GM12891 (cell line): ENCODE measurements around the gene PCSK5.

Source experiments
- POLR2A ChIP-seq: IDR thresholded peaks from 2 replicates; pipeline ENCODE4 v1.6.1; 2011; ENCODE audit warnings: low read depth, low read length, control low read depth
- POLR2AphosphoS5 ChIP-seq: IDR thresholded peaks from 2 replicates; pipeline ENCODE4 v1.6.1; 2011; ENCODE audit warnings: low read depth, low read length, control low read depth
- POU2F2 ChIP-seq: IDR thresholded peaks from 2 replicates; pipeline ENCODE4 v1.6.1; 2011; ENCODE audit warnings: low read depth, mild to moderate bottlenecking, control low read depth, low read length, moderate library complexity
- TAF1 ChIP-seq: IDR thresholded peaks from 2 replicates; pipeline ENCODE4 v1.6.1; 2011; ENCODE audit warnings: low read depth, low read length, control low read depth

DNA sequence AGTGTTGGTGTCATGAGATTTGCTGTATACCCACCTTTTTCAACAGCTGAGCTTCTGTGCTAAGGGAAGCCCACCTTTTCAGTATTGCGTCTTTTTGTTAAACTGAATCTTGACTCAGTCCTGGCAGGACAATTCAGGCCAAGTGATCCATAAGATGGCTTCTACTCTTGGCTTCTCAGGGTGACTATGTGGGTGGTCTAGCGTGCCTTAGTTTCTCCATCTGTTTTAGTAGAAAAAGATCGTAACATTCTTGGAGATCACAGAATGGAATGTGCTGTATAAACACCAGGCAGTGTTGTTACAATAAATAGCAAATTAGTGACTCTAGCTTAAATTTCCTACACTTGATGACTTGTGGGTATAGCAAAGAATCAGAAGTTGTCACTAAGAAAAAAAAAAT lies 66.6 kb downstream of the PCSK5 start:
- no peak for TF ChIP-seq POLR2A
- TF ChIP-seq POLR2AphosphoS5, result no peak
- no peak for TF ChIP-seq TAF1
- TF ChIP-seq POU2F2, result no peak
